RWPE2 (cell line): ENCODE data around the gene EPS15.

Experiments used
- ATAC-seq: fragments of 200-7000 bp; cut with Tn5 transposase; 3 replicates; pipeline ENCODE4 v1.9.1; 2021; ENCODE audit warnings: low read depth
- DNase-seq: peaks from one replicate; pipeline ENCODE4 v3.0.0-alpha.2; 2020; ENCODE audit warnings: low spot score
- H3K27ac ChIP-seq: fragments of 450-650 bp; 2 replicates; pipeline ENCODE4 v1.5.1; 2017; ENCODE audit warnings: mild to moderate bottlenecking; ENCODE audit not compliant: poor library complexity, severe bottlenecking
- H3K27me3 ChIP-seq: fragments of 250-450 bp; sonication (Bioruptor Pico); 2 replicates; pipeline ENCODE4 v1.5.1; 2021; ENCODE audit warnings: mild to moderate bottlenecking, moderate library complexity; ENCODE audit not compliant: insufficient read depth, poor library complexity, severe bottlenecking
- H3K36me3 ChIP-seq: fragments of 250-450 bp; sonication (Bioruptor Pico); 2 replicates; pipeline ENCODE4 v1.5.1; 2020; ENCODE audit warnings: low read depth, mild to moderate bottlenecking, moderate library complexity
- H3K4me1 ChIP-seq: fragments of 250-450 bp; sonication (Bioruptor Pico); 2 replicates; pipeline ENCODE4 v1.5.1; 2021; ENCODE audit warnings: mild to moderate bottlenecking, moderate library complexity; ENCODE audit not compliant: insufficient read depth, poor library complexity, severe bottlenecking
- H3K4me3 ChIP-seq: fragments of 250-450 bp; sonication (Bioruptor Pico); 2 replicates; pipeline ENCODE4 v1.5.1; 2021; ENCODE audit warnings: mild to moderate bottlenecking, moderate library complexity; ENCODE audit not compliant: severe bottlenecking
- H3K9me3 ChIP-seq: fragments of 250-450 bp; sonication (Bioruptor Pico); 2 replicates; pipeline ENCODE4 v1.5.1; 2021; ENCODE audit warnings: mild to moderate bottlenecking, moderate library complexity; ENCODE audit not compliant: severe bottlenecking
- CTCF ChIP-seq: fragments of 450-650 bp; IDR thresholded peaks from one replicate; pipeline ENCODE4 v1.5.1; 2017; ENCODE audit warnings: mild to moderate bottlenecking, moderate library complexity; ENCODE audit not compliant: poor library complexity, severe bottlenecking

EPS15 gene

GRCh38 chr1:51432146-51432545, 86.9 kb downstream of the EPS15 start:
- Histone ChIP-seq H3K4me3 (no peak overlapping the region), H3K9me3 (peaks cover 4% of the 10 kb centered on the region), H3K36me3 (peaks cover 48% of the 10 kb centered on the region), H3K27ac (no peak overlapping the region), H3K4me1 (peaks cover 11% of the 10 kb centered on the region), H3K27me3 (no peaks in the 10 kb centered on the region)
- no peak for TF ChIP-seq CTCF
- DNase-seq (no peak), ATAC-seq (no peak)

GRCh38 chr1:51427438-51427837, 91.6 kb downstream of the EPS15 start:
- no peak for DNase-seq
- peaks cover 22% of the 10 kb centered on the region for H3K36me3 ChIP-seq

GRCh38 chr1:51425955-51426354, 93.1 kb downstream of the EPS15 start:
- no peak for TF ChIP-seq CTCF
- ATAC-seq (no peak), DNase-seq (no peak)
- H3K4me3 ChIP-seq = no peak overlapping the region
- peaks cover 7% of the 10 kb centered on the region for H3K4me1 ChIP-seq
- no peaks in the 10 kb centered on the region for H3K27me3 ChIP-seq
- H3K36me3 ChIP-seq = peaks cover 22% of the 10 kb centered on the region
- H3K9me3 ChIP-seq = no peaks in the 10 kb centered on the region
- no peak overlapping the region for H3K27ac ChIP-seq

More at GRCh38 chr1:51427438-51427837, 91.6 kb downstream of the EPS15 start:
- Histone ChIP-seq H3K27me3 (no peaks in the 10 kb centered on the region), H3K4me1 (no peaks in the 10 kb centered on the region), H3K4me3 (no peak overlapping the region), H3K27ac (no peak overlapping the region), H3K9me3 (no peaks in the 10 kb centered on the region)
- TF ChIP-seq CTCF = no peak
- no peak for ATAC-seq

GRCh38 chr1:51425273-51425672, 93.8 kb downstream of the EPS15 start:
- H3K4me1 ChIP-seq = peaks cover 7% of the 10 kb centered on the region
- H3K9me3 ChIP-seq = no peaks in the 10 kb centered on the region
- no peak overlapping the region for H3K4me3 ChIP-seq
- peaks cover 27% of the 10 kb centered on the region for H3K36me3 ChIP-seq
- ATAC-seq (no peak), DNase-seq (no peak)
- H3K27me3 ChIP-seq = no peaks in the 10 kb centered on the region
- no peak for TF ChIP-seq CTCF
- no peak overlapping the region for H3K27ac ChIP-seq

GRCh38 chr1:51423073-51423821, 95.8 kb downstream of the EPS15 start:
- no peak for TF ChIP-seq CTCF
- H3K4me1 ChIP-seq = peaks cover 7% of the 10 kb centered on the region
- H3K27ac ChIP-seq = no peak overlapping the region
- H3K4me3 ChIP-seq = no peak overlapping the region
- no peaks in the 10 kb centered on the region for H3K27me3 ChIP-seq
- H3K36me3 ChIP-seq = peaks cover 25% of the 10 kb centered on the region
- DNase-seq (no peak), ATAC-seq (no peak)
- no peaks in the 10 kb centered on the region for H3K9me3 ChIP-seq
